SU-DHL-6 (cell line): ENCODE data around the gene UBXN10.

Experiments
- H2AFZ ChIP-seq: fragments of 200-600 bp; sonication (generic); 2 replicates; pipeline ENCODE4 v1.6.1; 2014; ENCODE audit warnings: low read depth, mild to moderate bottlenecking, moderate library complexity, mixed read lengths, antibody characterized with exemption, low read length; ENCODE audit not compliant: severe bottlenecking
- H3F3A ChIP-seq: fragments of 200-600 bp; shearing (Covaris generic); 2 replicates; pipeline ENCODE4 v1.6.0; 2016; ENCODE audit warnings: antibody characterized with exemption, mild to moderate bottlenecking; ENCODE audit not compliant: insufficient read depth
- H3K27ac ChIP-seq: fragments of 200-600 bp; sonication (generic); 2 replicates; pipeline ENCODE4 v1.5.1; 2016; ENCODE audit warnings: low read depth, mild to moderate bottlenecking, low read length, moderate library complexity, mixed read lengths
- H3K27me3 ChIP-seq: fragments of 200-600 bp; sonication (generic), shearing (Covaris generic); 2 replicates; pipeline ENCODE4 v1.6.0; 2014; ENCODE audit warnings: mild to moderate bottlenecking, low read length
- H3K36me3 ChIP-seq: fragments of 200-600 bp; sonication (generic); 2 replicates; pipeline ENCODE4 v1.6.1; 2014; ENCODE audit warnings: mild to moderate bottlenecking, low read length, mixed read lengths
- H3K4me2 ChIP-seq: fragments of 300-600, 200-600 bp; shearing (Covaris generic), sonication (generic); 2 replicates; pipeline ENCODE4 v1.6.0; 2014; ENCODE audit warnings: low read length, low read depth, mild to moderate bottlenecking; ENCODE audit not compliant: poor library complexity, severe bottlenecking
- H3K4me3 ChIP-seq: fragments of 200-600 bp; sonication (generic); 2 replicates; pipeline ENCODE4 v1.5.1; 2014; ENCODE audit warnings: antibody characterized with exemption, low read length, mild to moderate bottlenecking, mixed read lengths; ENCODE audit not compliant: insufficient read depth, poor library complexity, severe bottlenecking
- H3K79me2 ChIP-seq: fragments of 200-600 bp; sonication (generic); 2 replicates; pipeline ENCODE4 v1.6.1; 2014; ENCODE audit warnings: mild to moderate bottlenecking, low read length, moderate library complexity; ENCODE audit not compliant: insufficient read depth
- H3K9ac ChIP-seq: fragments of 200-600 bp; sonication (generic); 2 replicates; pipeline ENCODE4 v1.7.0; 2014; ENCODE audit warnings: mild to moderate bottlenecking, low read length
- H3K9me2 ChIP-seq: fragments of 200-600 bp; sonication (generic); replicated peaks from 2 replicates; pipeline ENCODE4 v1.6.1; 2014; ENCODE audit warnings: low read length; ENCODE audit not compliant: insufficient read depth
- H3K9me3 ChIP-seq: fragments of 200-600 bp; sonication (generic); 2 replicates; pipeline ENCODE4 v1.6.1; 2014; ENCODE audit warnings: low read length, mixed read lengths; ENCODE audit not compliant: insufficient read depth
- H4K20me1 ChIP-seq: fragments of 200-600 bp; sonication (generic); 2 replicates; pipeline ENCODE4 v1.6.1; 2014; ENCODE audit warnings: low read depth, mild to moderate bottlenecking, antibody characterized with exemption, low read length, moderate library complexity, mixed read lengths
- EZH2phosphoT487 ChIP-seq: fragments of 200-600 bp; sonication (generic), shearing (Covaris generic); conservative IDR thresholded peaks from 2 replicates; pipeline ENCODE4 v1.6.1; 2018; ENCODE audit warnings: mild to moderate bottlenecking, antibody characterized with exemption, low read length, moderate library complexity, mixed read lengths
- TF ChIP-seq, protein P1 (sequence below): fragments of 200-600 bp; sonication (generic); IDR thresholded peaks from one replicate; pipeline ENCODE4 v1.5.1; 2017; ENCODE audit warnings: antibody characterized with exemption, mild to moderate bottlenecking, low read length, moderate library complexity; ENCODE audit not compliant: insufficient read depth, poor library complexity, severe bottlenecking

The UBXN10 gene

DNA sequence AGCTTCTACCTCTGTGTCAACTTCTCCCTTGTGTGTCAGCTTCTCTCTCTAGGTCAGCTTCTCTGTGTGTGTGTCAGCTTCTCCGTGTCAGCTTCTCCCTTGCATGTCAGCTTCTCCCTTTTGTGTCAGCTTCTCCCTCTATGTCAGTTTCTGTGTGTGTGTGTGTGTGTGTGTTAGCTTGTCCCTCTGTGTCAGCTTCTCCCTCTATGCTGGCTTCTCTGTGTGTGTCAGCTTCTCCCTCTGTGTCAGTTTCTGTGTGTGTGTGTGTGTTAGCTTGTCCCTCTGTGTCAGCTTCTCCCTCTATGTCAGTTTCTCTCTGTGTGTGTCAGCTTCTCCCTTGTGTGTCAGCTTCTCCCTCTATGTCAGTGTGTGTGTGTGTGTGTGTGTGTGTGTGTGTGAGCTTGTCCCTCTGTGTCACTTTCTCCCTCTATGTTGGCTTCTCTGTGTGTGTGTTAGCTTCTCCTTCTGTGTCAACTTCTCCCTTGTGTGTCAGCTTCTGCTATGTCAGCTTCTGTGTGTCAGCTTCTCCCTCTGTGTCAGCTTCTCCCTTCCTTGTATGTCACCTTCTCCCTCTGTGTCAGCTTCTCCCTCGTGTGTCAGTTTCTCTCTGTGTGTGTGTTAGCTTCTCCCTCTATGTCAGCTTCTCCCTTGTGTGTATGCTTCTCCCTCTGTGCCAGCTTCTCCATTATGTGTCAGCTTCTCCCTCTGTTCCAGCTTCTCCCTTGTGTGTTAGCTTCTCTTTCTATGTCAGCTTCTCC lies 6.3 kb upstream of the UBXN10 start:
- no peaks in the 10 kb centered on the region; the same call in 1 of the 2 replicates for H3K27me3 ChIP-seq
- H3K27ac ChIP-seq, result no peak overlapping the region
- TF ChIP-seq EZH2phosphoT487, result no peak
- TF ChIP-seq, protein P1, sequence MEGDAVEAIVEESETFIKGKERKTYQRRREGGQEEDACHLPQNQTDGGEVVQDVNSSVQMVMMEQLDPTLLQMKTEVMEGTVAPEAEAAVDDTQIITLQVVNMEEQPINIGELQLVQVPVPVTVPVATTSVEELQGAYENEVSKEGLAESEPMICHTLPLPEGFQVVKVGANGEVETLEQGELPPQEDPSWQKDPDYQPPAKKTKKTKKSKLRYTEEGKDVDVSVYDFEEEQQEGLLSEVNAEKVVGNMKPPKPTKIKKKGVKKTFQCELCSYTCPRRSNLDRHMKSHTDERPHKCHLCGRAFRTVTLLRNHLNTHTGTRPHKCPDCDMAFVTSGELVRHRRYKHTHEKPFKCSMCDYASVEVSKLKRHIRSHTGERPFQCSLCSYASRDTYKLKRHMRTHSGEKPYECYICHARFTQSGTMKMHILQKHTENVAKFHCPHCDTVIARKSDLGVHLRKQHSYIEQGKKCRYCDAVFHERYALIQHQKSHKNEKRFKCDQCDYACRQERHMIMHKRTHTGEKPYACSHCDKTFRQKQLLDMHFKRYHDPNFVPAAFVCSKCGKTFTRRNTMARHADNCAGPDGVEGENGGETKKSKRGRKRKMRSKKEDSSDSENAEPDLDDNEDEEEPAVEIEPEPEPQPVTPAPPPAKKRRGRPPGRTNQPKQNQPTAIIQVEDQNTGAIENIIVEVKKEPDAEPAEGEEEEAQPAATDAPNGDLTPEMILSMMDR, result no peak

DNA sequence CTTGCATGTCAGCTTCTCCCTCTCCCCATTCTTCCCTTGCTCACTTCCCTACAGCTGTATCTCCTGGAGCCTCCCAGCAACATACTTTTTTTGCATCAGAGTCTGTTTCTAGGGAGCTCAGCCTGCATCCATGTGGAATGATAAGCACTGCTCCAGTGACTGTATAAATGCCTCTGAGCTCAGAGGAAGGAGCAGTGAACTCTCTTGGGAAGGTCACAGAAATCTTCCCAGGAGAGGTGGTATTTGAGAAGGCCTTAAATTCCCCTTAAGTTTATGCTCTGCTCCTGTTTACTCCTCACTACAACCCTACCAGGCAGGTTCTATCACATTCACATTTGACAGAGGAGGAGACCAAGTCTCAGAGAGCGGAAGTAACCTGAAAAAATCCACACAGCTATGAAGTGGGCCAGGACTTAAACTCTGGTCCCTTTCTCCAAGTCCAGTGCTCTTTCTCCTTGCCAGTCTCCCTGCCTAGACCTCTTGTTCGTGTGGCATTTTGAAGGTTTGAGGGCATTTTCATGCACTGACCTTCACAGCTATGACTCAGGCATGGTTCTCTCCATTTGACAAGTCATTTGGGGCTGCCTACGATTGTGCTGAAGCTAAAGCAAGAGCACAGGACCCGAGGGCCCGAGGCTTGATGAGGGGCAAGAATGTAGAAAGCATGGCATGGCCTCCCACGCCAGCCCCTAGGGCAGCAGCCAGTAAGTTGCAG lies 5.6 kb upstream of the UBXN10 start:
- no peak overlapping the region for H3K4me2 ChIP-seq
- no peaks in the 10 kb centered on the region; the same call in 1 of the 2 replicates for H3K27me3 ChIP-seq
- no peaks in the 10 kb centered on the region for H3K9me2 ChIP-seq
- H3K9me3 ChIP-seq, result no peaks in the 10 kb centered on the region
- H3K27ac ChIP-seq, result no peak overlapping the region
- H4K20me1 ChIP-seq, result no peaks in the 10 kb centered on the region
- no peak overlapping the region for H3K4me3 ChIP-seq
- H3K9ac ChIP-seq, result no peak overlapping the region
- TF ChIP-seq, protein P1, result no peak
- no peak for TF ChIP-seq EZH2phosphoT487
- no peak overlapping the region for H2AFZ ChIP-seq
- H3K36me3 ChIP-seq, result no peaks in the 10 kb centered on the region
- no peaks in the 10 kb centered on the region for H3K79me2 ChIP-seq
- H3F3A ChIP-seq, result no peaks in the 10 kb centered on the region

More for the DNA sequence above, 6.3 kb upstream of the UBXN10 start:
- H3K9me2 ChIP-seq, result no peaks in the 10 kb centered on the region
- H3K79me2 ChIP-seq, result no peaks in the 10 kb centered on the region
- no peaks in the 10 kb centered on the region for H3K9me3 ChIP-seq
- H2AFZ ChIP-seq, result no peak overlapping the region
- H3F3A ChIP-seq, result no peaks in the 10 kb centered on the region
- H3K36me3 ChIP-seq, result no peaks in the 10 kb centered on the region
- H3K9ac ChIP-seq, result no peak overlapping the region
- no peak overlapping the region for H3K4me3 ChIP-seq
- H4K20me1 ChIP-seq, result no peaks in the 10 kb centered on the region
- no peak overlapping the region for H3K4me2 ChIP-seq

DNA sequence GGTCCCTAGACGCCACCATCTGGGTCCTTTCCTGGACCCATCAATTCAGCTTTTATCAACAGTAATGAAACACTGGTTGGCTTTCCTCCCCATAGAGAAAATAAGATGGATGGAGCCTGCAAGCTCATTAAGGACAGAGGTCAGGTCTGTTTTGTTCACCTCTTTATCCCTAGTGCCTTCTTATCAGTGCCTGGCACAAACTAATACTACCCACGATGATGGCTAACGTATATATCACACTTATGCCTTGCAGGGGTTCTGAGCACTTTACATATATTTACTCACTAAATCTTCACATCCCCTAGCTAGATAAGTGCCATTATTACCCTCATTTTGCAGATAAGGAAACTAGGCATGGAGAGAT lies 5.1 kb upstream of the UBXN10 start:
- H3K9me2 ChIP-seq, result no peaks in the 10 kb centered on the region

More for the DNA sequence above, 5.1 kb upstream of the UBXN10 start:
- H3K27me3 ChIP-seq, result no peaks in the 10 kb centered on the region; the same call in 1 of the 2 replicates
- no peak overlapping the region for H3K27ac ChIP-seq
- H4K20me1 ChIP-seq, result no peaks in the 10 kb centered on the region
- H3K9me3 ChIP-seq, result no peaks in the 10 kb centered on the region
- no peak overlapping the region for H2AFZ ChIP-seq
- no peak overlapping the region for H3K4me3 ChIP-seq
- no peak overlapping the region for H3K9ac ChIP-seq
- no peaks in the 10 kb centered on the region for H3K79me2 ChIP-seq
- no peaks in the 10 kb centered on the region for H3F3A ChIP-seq
- no peaks in the 10 kb centered on the region for H3K36me3 ChIP-seq
- no peak overlapping the region for H3K4me2 ChIP-seq
- TF ChIP-seq, protein P1, result no peak
- TF ChIP-seq EZH2phosphoT487, result no peak
